Testis (tissue), 3 donors: ENCODE results near the gene CACNB1. TPM values are rescaled to one million over a fixed set of nuclear protein-coding genes. Genes with fewer than 3 reads are reported as not detected.
A peak's percentile ranks its signal among the peaks of the same experiment; 100 is the strongest.

Experiments
- DNase-seq: peaks from one replicate; pipeline ENCODE4 v3.0.0-alpha.2; 2019
- H3K27ac ChIP-seq, 2 donors: fragments of 200-600 bp; sonication (generic); one replicate each; pipeline ENCODE4 v1.5.1; 2019
- H3K27me3 ChIP-seq: fragments of 200-600 bp; sonication (generic); one replicate; pipeline ENCODE4 v1.5.1; 2019
- H3K36me3 ChIP-seq: fragments of 200-600 bp; sonication (generic); one replicate; pipeline ENCODE4 v1.5.1; 2017; ENCODE audit warnings: low read depth; ENCODE audit errors: missing control alignments
- H3K4me1 ChIP-seq: fragments of 200-600 bp; sonication (generic); one replicate; pipeline ENCODE4 v1.5.1; 2019
- H3K4me3 ChIP-seq, 2 donors: fragments of 200-600 bp; sonication (generic); one replicate each; pipeline ENCODE4 v1.5.1; 2017 to 2019
- H3K9me3 ChIP-seq: fragments of 200-600 bp; sonication (generic); one replicate; pipeline ENCODE4 v1.5.1; 2017
- CTCF ChIP-seq, 3 experiments: fragments of 450-650 bp in 2 of 3; fragments of 200-600 bp in 1 of 3; sonication (generic) in 1 of 3; IDR thresholded peaks; one replicate each; pipeline ENCODE4 v1.5.1; 2016 to 2019; ENCODE audit warnings: antibody characterized with exemption in 3 of 3, mild to moderate bottlenecking in 2 of 3, moderate library complexity in 1 of 3
- POLR2A ChIP-seq: fragments of 450-650 bp; IDR thresholded peaks from one replicate; pipeline ENCODE4 v1.6.1; 2017; ENCODE audit warnings: antibody characterized with exemption, mild to moderate bottlenecking, moderate library complexity
- WGBS, 2 donors: methylation state at CpG; one replicate each; pipeline ENCODE4 v1.1.5; 2018; 5-methylcytosine and 5-hydroxymethylcytosine counted together
- intact Hi-C: fragments of 100-400 bp; cut with DNase I; formaldehyde crosslinking; loops from one replicate; pipeline ENCODE4 v1.15.1; 2023; ENCODE audit warnings: low total_unique reads
- polyA plus RNA-seq: library from polyadenylated mRNA; stranded (reverse); fragments of 350-450 nt; fragmentation: Illumina TruSeq; extraction: RNeasy Lipid Tissue Mini Kit (QIAGEN cat#74804); gene quantifications from one replicate; pipeline ENCODE4 v1.2.3, GENCODE V29; 2014; ENCODE audit warnings: low read depth, low replicate concordance; ENCODE audit not compliant: insufficient read depth
- total RNA-seq, 2 donors: library from RNA; depleted of rRNA; stranded (reverse); fragments of >200 nt; gene quantifications; one replicate each; pipeline ENCODE4 v1.2.3, GENCODE V29; 2016

Gene CACNB1
- total and polyA plus RNA-seq, 3 donors from 2014 or later: 11.3 to 19.8 (median 18.1) TPM

- no peaks in the 10 kb centered on the region for H3K27me3 ChIP-seq
- H3K4me3 ChIP-seq: no peak overlapping the region
- 71 to 73% methylated on average over 15 to 16 of the region's 16 CpGs for WGBS, 2 donors
- intact Hi-C loops: no loop called here
- H3K36me3 ChIP-seq: no peaks in the 10 kb centered on the region
- H3K27ac ChIP-seq: no peak overlapping the region
- no peak for TF ChIP-seq CTCF (IDR thresholded peaks at IDR 0.05)
- no peak for TF ChIP-seq POLR2A
- no peaks in the 10 kb centered on the region for H3K9me3 ChIP-seq
- peaks cover 17% of the 10 kb centered on the region for H3K4me1 ChIP-seq
- no peak for DNase-seq
Measured at GRCh38 chr17:39212841-39213480, 15.5 kb upstream of the CACNB1 start.

GRCh38 chr17:39212195-39212810 is 14.8 kb upstream of the CACNB1 start:
- TF ChIP-seq CTCF (IDR thresholded peaks at IDR 0.05) (no peak), POLR2A (no peak)
- H3K27ac ChIP-seq: no peak overlapping the region
- DNase-seq: peak; percentile 67

GRCh38 chr17:39210093-39210434 is 12.6 kb upstream of the CACNB1 start:
- H3K36me3 ChIP-seq: no peaks in the 10 kb centered on the region
- H3K27me3 ChIP-seq: no peaks in the 10 kb centered on the region
- intact Hi-C loops: no loop called here
- H3K27ac ChIP-seq: no peak overlapping the region
- WGBS, 2 donors: 22% methylated on average over 5 to 11 of the region's 22 CpGs
- H3K4me3 ChIP-seq: peak overlapping the region; percentile 21 to 34
- no peak for DNase-seq
- TF ChIP-seq CTCF (IDR thresholded peaks at IDR 0.05): no peak
- TF ChIP-seq POLR2A: no peak
- H3K4me1 ChIP-seq: peaks cover 17% of the 10 kb centered on the region
- no peaks in the 10 kb centered on the region for H3K9me3 ChIP-seq

More at GRCh38 chr17:39212195-39212810, 14.8 kb upstream of the CACNB1 start:
- intact Hi-C loops: no loop called here
- H3K9me3 ChIP-seq: no peaks in the 10 kb centered on the region
- H3K4me3 ChIP-seq: no peak overlapping the region
- WGBS, 2 donors: 64 to 66% methylated on average over 6 to 11 of the region's 11 CpGs
- no peaks in the 10 kb centered on the region for H3K36me3 ChIP-seq
- H3K27me3 ChIP-seq: no peaks in the 10 kb centered on the region
- peaks cover 17% of the 10 kb centered on the region for H3K4me1 ChIP-seq

GRCh38 chr17:39209317-39210092 is 12.0 kb upstream of the CACNB1 start:
- peaks cover 17% of the 10 kb centered on the region for H3K4me1 ChIP-seq
- no peaks in the 10 kb centered on the region for H3K36me3 ChIP-seq
- peak overlapping the region in 1 of 2 donors; percentile 31 for H3K27ac ChIP-seq
- intact Hi-C loops: no loop called here
- peak overlapping the region; percentile 21 to 34 for H3K4me3 ChIP-seq
- H3K27me3 ChIP-seq: no peaks in the 10 kb centered on the region
- 1 to 29% methylated on average over 2 to 39 of the region's 39 CpGs for WGBS, 2 donors
- H3K9me3 ChIP-seq: no peaks in the 10 kb centered on the region
- TF ChIP-seq CTCF (IDR thresholded peaks at IDR 0.05) (no peak), POLR2A (no peak)
- DNase-seq: peak; percentile 78
